ENCODE data around the gene HIP1. TPM values are rescaled to one million over a fixed set of nuclear protein-coding genes. Genes with fewer than 3 reads are reported as not detected.
"Not testable (repeated sequence)": the region's sequence is repeated elsewhere in the genome, so short reads cannot be mapped to it uniquely, and the experiment has no call there.

The HIP1 gene
- total RNA-seq, 1 experiment from 2014 or later = 13.7 TPM

DNA sequence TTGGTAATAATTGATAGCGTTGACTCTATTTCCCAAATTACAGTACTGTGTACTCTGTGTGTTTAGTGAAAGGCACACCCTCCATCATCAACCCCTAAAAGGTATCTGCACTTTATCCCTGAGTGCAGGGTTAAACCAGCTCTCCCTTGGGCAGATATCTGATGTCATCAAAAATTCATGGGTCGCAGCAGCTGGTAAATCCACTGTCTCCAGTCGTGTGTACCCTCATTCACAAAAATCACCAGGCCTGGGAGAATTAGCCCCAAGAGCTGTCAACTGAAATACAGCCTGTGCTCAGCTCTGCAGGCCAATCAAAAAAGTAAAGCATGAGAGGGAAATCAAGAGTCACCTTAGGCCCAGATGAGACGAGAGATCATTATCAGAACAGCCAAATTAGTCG is 103.7 kb downstream of the HIP1 start:
- H3K9me3 Mint-ChIP-seq (ENCODE audit: unreplicated experiment) = no peaks in the 10 kb centered on the region
- TF ChIP-seq, protein P1, sequence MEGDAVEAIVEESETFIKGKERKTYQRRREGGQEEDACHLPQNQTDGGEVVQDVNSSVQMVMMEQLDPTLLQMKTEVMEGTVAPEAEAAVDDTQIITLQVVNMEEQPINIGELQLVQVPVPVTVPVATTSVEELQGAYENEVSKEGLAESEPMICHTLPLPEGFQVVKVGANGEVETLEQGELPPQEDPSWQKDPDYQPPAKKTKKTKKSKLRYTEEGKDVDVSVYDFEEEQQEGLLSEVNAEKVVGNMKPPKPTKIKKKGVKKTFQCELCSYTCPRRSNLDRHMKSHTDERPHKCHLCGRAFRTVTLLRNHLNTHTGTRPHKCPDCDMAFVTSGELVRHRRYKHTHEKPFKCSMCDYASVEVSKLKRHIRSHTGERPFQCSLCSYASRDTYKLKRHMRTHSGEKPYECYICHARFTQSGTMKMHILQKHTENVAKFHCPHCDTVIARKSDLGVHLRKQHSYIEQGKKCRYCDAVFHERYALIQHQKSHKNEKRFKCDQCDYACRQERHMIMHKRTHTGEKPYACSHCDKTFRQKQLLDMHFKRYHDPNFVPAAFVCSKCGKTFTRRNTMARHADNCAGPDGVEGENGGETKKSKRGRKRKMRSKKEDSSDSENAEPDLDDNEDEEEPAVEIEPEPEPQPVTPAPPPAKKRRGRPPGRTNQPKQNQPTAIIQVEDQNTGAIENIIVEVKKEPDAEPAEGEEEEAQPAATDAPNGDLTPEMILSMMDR (IDR thresholded peaks at IDR 0.05; ENCODE audit: insufficient read depth in 1 of 2, low read depth in 1 of 2, low read length in 1 of 2, severe bottlenecking in 1 of 2, unreplicated experiment in 1 of 2) = no peak
- no peaks in the 10 kb centered on the region; the same call in 1 of the 2 replicates for H3K4me1 ChIP-seq
- no peaks in the 10 kb centered on the region for H3K27me3 Mint-ChIP-seq (ENCODE audit: insufficient read depth, unreplicated experiment)
- POLR2A ChIA-PET = no interaction called here
- CTCF ChIA-PET = no interaction called here
- H3K4me3 Mint-ChIP-seq (ENCODE audit: unreplicated experiment) = no peak overlapping the region
- peaks cover 15% of the 10 kb centered on the region for H3K4me1 Mint-ChIP-seq (ENCODE audit: low read depth, unreplicated experiment)
- intact Hi-C loops (cut with micrococcal nuclease; ENCODE audit: unreplicated experiment) = no loop called here
- BruUV-seq (replicated peaks) = no TSS peak
- no peaks in the 10 kb centered on the region for H3K36me3 Mint-ChIP-seq (ENCODE audit: insufficient read depth, unreplicated experiment)
- H3K4me3 ChIP-seq (ENCODE audit: low read depth, low read length) = no peak overlapping the region
- H3K9me3 ChIP-seq = no peaks in the 10 kb centered on the region
- no peaks in the 10 kb centered on the region for H3K36me3 ChIP-seq (ENCODE audit: control insufficient read depth, insufficient read depth, low read length)
- DNase-seq = no peak
- no peak overlapping the region for H3K27ac Mint-ChIP-seq (ENCODE audit: unreplicated experiment)
- H3K27me3 ChIP-seq (replicated peaks; ENCODE audit: control insufficient read depth, insufficient read depth, low read length) = no peaks in the 10 kb centered on the region

DNA sequence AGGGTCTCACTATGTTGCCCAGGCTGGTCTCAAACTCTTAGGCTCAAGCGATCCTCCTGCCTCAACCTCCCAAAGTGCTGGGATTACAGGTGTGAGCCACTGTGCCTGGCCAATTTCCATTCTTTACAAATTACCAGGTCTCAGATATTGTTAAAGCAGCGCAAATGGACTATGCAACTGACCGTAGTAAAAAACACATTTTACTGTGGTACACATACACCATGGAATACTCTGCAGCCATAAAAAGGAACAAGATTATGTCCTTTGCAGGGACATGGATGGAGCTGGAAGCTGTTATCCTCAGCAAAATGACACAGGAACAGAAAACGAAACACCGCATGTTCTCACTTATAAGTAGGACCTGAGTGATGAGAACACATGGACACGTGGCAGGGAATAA is 106.2 kb downstream of the HIP1 start:
- H3K36me3 Mint-ChIP-seq (ENCODE audit: insufficient read depth, unreplicated experiment); CTCF ChIA-PET; intact Hi-C loops (cut with micrococcal nuclease; ENCODE audit: unreplicated experiment): not testable (repeated sequence)

DNA sequence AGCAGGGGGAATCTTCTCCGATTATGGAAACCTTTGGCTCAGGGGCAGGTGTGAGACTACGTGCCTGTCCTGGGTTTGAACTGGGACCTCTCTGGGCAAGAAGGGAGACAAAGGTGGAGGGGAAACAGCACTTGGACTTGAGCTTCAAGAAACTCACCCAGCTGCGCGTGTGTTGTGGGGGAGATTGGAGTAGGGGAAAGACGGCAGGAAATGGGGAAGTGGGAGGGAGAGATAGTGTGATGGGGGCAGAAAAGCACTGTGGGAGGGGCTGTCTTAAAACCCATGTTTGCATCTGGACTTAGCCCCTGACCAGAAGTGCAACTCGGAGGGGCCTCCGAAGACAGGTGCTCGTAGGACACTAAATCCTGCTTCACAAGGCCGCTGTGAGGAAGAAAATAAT is 107.0 kb downstream of the HIP1 start:
- no peaks in the 10 kb centered on the region for H3K27me3 Mint-ChIP-seq (ENCODE audit: insufficient read depth, unreplicated experiment)
- no peak for DNase-seq
- intact Hi-C loops (cut with micrococcal nuclease; ENCODE audit: unreplicated experiment) = no loop called here
- no peaks in the 10 kb centered on the region for H3K4me1 Mint-ChIP-seq (ENCODE audit: low read depth, unreplicated experiment)
- no peak overlapping the region for H3K4me3 Mint-ChIP-seq (ENCODE audit: unreplicated experiment)
- no TSS peak for BruUV-seq (replicated peaks)
- Histone ChIP-seq H3K36me3 (ENCODE audit: control insufficient read depth, insufficient read depth, low read length) (no peaks in the 10 kb centered on the region; the same call in 1 of the 2 replicates), H3K27me3 (replicated peaks; ENCODE audit: control insufficient read depth, insufficient read depth, low read length) (no peaks in the 10 kb centered on the region), H3K4me3 (ENCODE audit: low read depth, low read length) (no peak overlapping the region), H3K4me1 (no peaks in the 10 kb centered on the region), H3K9me3 (no peaks in the 10 kb centered on the region; the same call in 1 of the 2 replicates)
- no peaks in the 10 kb centered on the region for H3K36me3 Mint-ChIP-seq (ENCODE audit: insufficient read depth, unreplicated experiment)
- no peak overlapping the region for H3K27ac Mint-ChIP-seq (ENCODE audit: unreplicated experiment)
- ChIA-PET CTCF (no interaction called here), POLR2A (no interaction called here)
- TF ChIP-seq, protein P1 (IDR thresholded peaks at IDR 0.05; ENCODE audit: insufficient read depth in 1 of 2, low read depth in 1 of 2, low read length in 1 of 2, severe bottlenecking in 1 of 2, unreplicated experiment in 1 of 2) = no peak
- no peaks in the 10 kb centered on the region for H3K9me3 Mint-ChIP-seq (ENCODE audit: unreplicated experiment)

More for the DNA sequence above, 106.2 kb downstream of the HIP1 start:
- H3K4me3 Mint-ChIP-seq (ENCODE audit: unreplicated experiment); POLR2A ChIA-PET; H3K27me3 ChIP-seq (replicated peaks; ENCODE audit: control insufficient read depth, insufficient read depth, low read length); H3K4me3 ChIP-seq (ENCODE audit: low read depth, low read length); DNase-seq; H3K9me3 ChIP-seq; H3K27me3 Mint-ChIP-seq (ENCODE audit: insufficient read depth, unreplicated experiment); H3K9me3 Mint-ChIP-seq (ENCODE audit: unreplicated experiment); H3K27ac Mint-ChIP-seq (ENCODE audit: unreplicated experiment); BruUV-seq (replicated peaks); H3K36me3 ChIP-seq (ENCODE audit: control insufficient read depth, insufficient read depth, low read length); H3K4me1 ChIP-seq; H3K4me1 Mint-ChIP-seq (ENCODE audit: low read depth, unreplicated experiment): not testable (repeated sequence)

DNA sequence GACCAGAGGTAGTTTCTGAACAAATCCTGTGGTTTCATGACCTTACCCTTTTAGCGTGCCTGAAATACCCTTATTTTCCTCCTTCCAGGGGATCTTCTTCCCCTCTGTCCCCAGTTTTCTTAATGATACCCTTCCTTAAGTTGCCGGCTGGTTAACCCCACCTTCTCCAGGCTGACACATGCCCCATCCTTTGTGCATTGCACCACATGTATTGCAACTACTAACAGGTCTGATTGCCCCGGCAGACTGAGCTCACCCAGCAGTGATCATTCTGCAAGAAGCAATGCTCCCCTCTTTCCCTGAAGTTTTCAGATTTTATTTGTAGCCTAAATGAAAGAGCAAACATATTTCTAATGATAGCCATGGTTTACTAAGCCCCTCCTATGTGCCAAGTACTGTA is 108.2 kb downstream of the HIP1 start:
- Histone ChIP-seq H3K9me3 (no peaks in the 10 kb centered on the region; the same call in 1 of the 2 replicates), H3K27me3 (replicated peaks; ENCODE audit: control insufficient read depth, insufficient read depth, low read length) (no peaks in the 10 kb centered on the region), H3K36me3 (ENCODE audit: control insufficient read depth, insufficient read depth, low read length) (no peaks in the 10 kb centered on the region; the same call in 1 of the 2 replicates), H3K4me1 (no peaks in the 10 kb centered on the region), H3K4me3 (ENCODE audit: low read depth, low read length) (no peak overlapping the region)
- H3K27me3 Mint-ChIP-seq (ENCODE audit: insufficient read depth, unreplicated experiment) = no peaks in the 10 kb centered on the region
- H3K27ac Mint-ChIP-seq (ENCODE audit: unreplicated experiment) = no peak overlapping the region
- TF ChIP-seq, protein P1 (IDR thresholded peaks at IDR 0.05; ENCODE audit: insufficient read depth in 1 of 2, low read depth in 1 of 2, low read length in 1 of 2, severe bottlenecking in 1 of 2, unreplicated experiment in 1 of 2) = no peak
- ChIA-PET POLR2A (no interaction called here), CTCF (no interaction called here)
- intact Hi-C loops (cut with micrococcal nuclease; ENCODE audit: unreplicated experiment) = no loop called here
- no peaks in the 10 kb centered on the region for H3K4me1 Mint-ChIP-seq (ENCODE audit: low read depth, unreplicated experiment)
- H3K4me3 Mint-ChIP-seq (ENCODE audit: unreplicated experiment) = no peak overlapping the region
- BruUV-seq (replicated peaks) = no TSS peak
- no peaks in the 10 kb centered on the region for H3K9me3 Mint-ChIP-seq (ENCODE audit: unreplicated experiment)
- no peak for DNase-seq
- no peaks in the 10 kb centered on the region for H3K36me3 Mint-ChIP-seq (ENCODE audit: insufficient read depth, unreplicated experiment)

All from Caco-2 (cell line).